Bronchial epithelial cell (primary cell): ENCODE measurements around the gene FRY. TPM values are rescaled to one million over a fixed set of nuclear protein-coding genes. Genes with fewer than 3 reads are reported as not detected.

ENCODE experiments used
- DNase-seq: peaks from one replicate; pipeline ENCODE4 v3.0.0-alpha.2; 2010; ENCODE audit warnings: low read depth
- FAIRE-seq: peaks from 2 replicates; lab custom pipeline; 2011; peaks lifted over from hg19 to GRCh38; lab: Jason Lieb, UNC
- H3K27me3 ChIP-seq: 2 replicates; pipeline ENCODE4 v1.5.1; 2011; ENCODE audit warnings: low read length; ENCODE audit not compliant: control insufficient read depth, insufficient read depth
- H3K36me3 ChIP-seq: 2 replicates; pipeline ENCODE4 v1.5.1; 2011; ENCODE audit warnings: low read length; ENCODE audit not compliant: control insufficient read depth, insufficient read depth
- H3K4me3 ChIP-seq: 2 replicates; pipeline ENCODE4 v1.5.1; 2011; ENCODE audit warnings: mild to moderate bottlenecking, low read depth, low read length, control low read depth
- CTCF ChIP-seq: IDR thresholded peaks from 2 replicates; pipeline ENCODE4 v1.5.1; 2011; ENCODE audit warnings: mild to moderate bottlenecking, moderate library complexity, low read length, control low read depth, inconsistent platforms; ENCODE audit not compliant: insufficient read depth, severe bottlenecking
- total RNA-seq: library from RNA; depleted of rRNA; stranded (reverse); fragments of >200 nt; gene quantifications from 2 replicates; pipeline ENCODE4 v1.2.1, GENCODE V29; 2014

FRY gene
- total RNA-seq, 1 donor from 2014 or later: 0.79 TPM

GRCh38 chr13:32300920-32301319 lies 269.3 kb downstream of the FRY start:
- FAIRE-seq: no peak
- H3K27me3 ChIP-seq: peaks cover 4% of the 10 kb centered on the region
- no peak for DNase-seq
- no peak overlapping the region for H3K4me3 ChIP-seq
- no peaks in the 10 kb centered on the region for H3K36me3 ChIP-seq
- TF ChIP-seq CTCF: no peak

GRCh38 chr13:32302461-32302860 lies 270.9 kb downstream of the FRY start:
- no peak for TF ChIP-seq CTCF
- no peak overlapping the region for H3K4me3 ChIP-seq
- no peaks in the 10 kb centered on the region for H3K36me3 ChIP-seq
- FAIRE-seq (no peak), DNase-seq (no peak)
- H3K27me3 ChIP-seq: peaks cover 4% of the 10 kb centered on the region

- DNase-seq (no peak), FAIRE-seq (no peak)
- Histone ChIP-seq H3K4me3 (no peak overlapping the region), H3K36me3 (no peaks in the 10 kb centered on the region), H3K27me3 (no peaks in the 10 kb centered on the region)
- TF ChIP-seq CTCF: no peak
These were observed 274.1 kb downstream of the FRY start for GRCh38 chr13:32305646-32306045.

- H3K4me3 ChIP-seq: no peak overlapping the region
- H3K27me3 ChIP-seq: no peaks in the 10 kb centered on the region
- no peaks in the 10 kb centered on the region for H3K36me3 ChIP-seq
- DNase-seq (no peak), FAIRE-seq (no peak)
- no peak for TF ChIP-seq CTCF
These were observed 277.9 kb downstream of the FRY start for GRCh38 chr13:32309312-32310133.

GRCh38 chr13:32310134-32310706 lies 278.6 kb downstream of the FRY start:
- peak; percentile 51 for DNase-seq
- H3K27me3 ChIP-seq: no peaks in the 10 kb centered on the region
- no peak overlapping the region for H3K4me3 ChIP-seq
- TF ChIP-seq CTCF: peak; percentile 59
- H3K36me3 ChIP-seq: no peaks in the 10 kb centered on the region
- FAIRE-seq: no peak
